Natural killer cell (primary cell): ENCODE data around the gene UMAD1. TPM values are rescaled to one million over a fixed set of nuclear protein-coding genes. Genes with fewer than 3 reads are reported as not detected.

ENCODE experiments used
- ATAC-seq, 3 donors: fragments of 150-1000 bp in 2 of 3; fragments of 200-7000 bp in 1 of 3; cut with Tn5 transposase; 1 replicate in 1 of 3; 2 replicates in 2 of 3; pipeline ENCODE4 v1.10.0; 2021; ENCODE audit warnings: mild to moderate bottlenecking in 2 of 3, moderate library complexity in 2 of 3
- DNase-seq, 2 donors: peaks; one replicate each; pipeline versions ENCODE4 v3.0.0 to v3.0.0-alpha.2; 2013 to 2021; ENCODE audit warnings: mixed read lengths in 1 of 2
- H3K27ac ChIP-seq: one replicate; pipeline ENCODE4 v1.5.1; 2013; ENCODE audit warnings: mild to moderate bottlenecking, low read length
- H3K27me3 ChIP-seq: one replicate; pipeline ENCODE4 v1.6.1; 2013; ENCODE audit warnings: low read length; ENCODE audit not compliant: control insufficient read depth, insufficient read depth
- H3K36me3 ChIP-seq: one replicate; pipeline ENCODE4 v1.6.1; 2013; ENCODE audit warnings: low read length; ENCODE audit not compliant: control insufficient read depth, insufficient read depth
- H3K4me1 ChIP-seq: one replicate; pipeline ENCODE4 v1.6.1; 2013; ENCODE audit warnings: low read length; ENCODE audit not compliant: control insufficient read depth, insufficient read depth
- H3K4me3 ChIP-seq: one replicate; pipeline ENCODE4 v1.5.1; 2013; ENCODE audit warnings: low read length
- H3K9me3 ChIP-seq: one replicate; pipeline ENCODE4 v1.6.1; 2013; ENCODE audit warnings: low read length; ENCODE audit not compliant: control insufficient read depth, insufficient read depth
- H3K27ac Mint-ChIP-seq, 2 donors: one replicate each; pipeline ENCODE4 v1.8.0; 2022; ENCODE audit warnings: mild to moderate bottlenecking in 2 of 2, mixed read lengths in 2 of 2, moderate library complexity in 1 of 2
- H3K27me3 Mint-ChIP-seq, 2 donors: one replicate each; pipeline ENCODE4 v1.8.0; 2022; ENCODE audit warnings: low read depth in 2 of 2, mixed read lengths in 2 of 2
- H3K36me3 Mint-ChIP-seq: one replicate; pipeline ENCODE4 v1.8.0; 2022; ENCODE audit warnings: mixed read lengths
- H3K4me1 Mint-ChIP-seq, 2 donors: one replicate each; pipeline ENCODE4 v1.8.0; 2022; ENCODE audit warnings: mixed read lengths in 2 of 2
- H3K4me3 Mint-ChIP-seq: one replicate; pipeline ENCODE4 v1.8.0; 2022; ENCODE audit warnings: mild to moderate bottlenecking, moderate library complexity, mixed read lengths
- H3K9me3 Mint-ChIP-seq, 2 donors: one replicate each; pipeline ENCODE4 v1.8.0; 2022; ENCODE audit warnings: mixed read lengths in 2 of 2
- CTCF ChIP-seq: fragments of 200-600 bp; IDR thresholded peaks from one replicate; pipeline ENCODE4 v1.8.0; 2022; ENCODE audit warnings: antibody characterized with exemption
- WGBS: methylation state at CpG from one replicate; pipeline ENCODE4 v1.1.7; 2013; ENCODE audit warnings: missing lambda C conversion rate; ENCODE audit not compliant: insufficient coverage; 5-methylcytosine and 5-hydroxymethylcytosine counted together
- intact Hi-C: fragments of 100-400 bp; cut with micrococcal nuclease; formaldehyde crosslinking; loops from one replicate; pipeline ENCODE4 v1.14.2; 2022
- total RNA-seq, 4 donors: library from RNA; stranded (reverse); fragments of 120-200 nt in 1 of 4; gene quantifications; one replicate each; pipeline versions ENCODE4 v1.2.3 to v1.2.4, GENCODE V29; 2013 to 2022

UMAD1 gene
- total RNA-seq, 3 donors from 2014 or later (not counting 1 experiment from before 2014, with no cell fraction given), result 12.3 to 16.5 (median 14.6) TPM

- Histone ChIP-seq H3K27me3 (no peaks in the 10 kb centered on the region), H3K4me3 (no peak overlapping the region), H3K36me3 (no peaks in the 10 kb centered on the region), H3K27ac (no peak overlapping the region), H3K4me1 (no peaks in the 10 kb centered on the region), H3K9me3 (no peaks in the 10 kb centered on the region)
- whole genome bisulfite sequencing, result 54% methylated on average over 6 of the region's 6 CpGs
- Mint-ChIP-seq H3K27me3 (no peaks in the 10 kb centered on the region), H3K27ac (no peak overlapping the region), H3K4me3 (no peak overlapping the region), H3K4me1 (peaks cover 5% of the 10 kb centered on the region in 2 donors), H3K36me3 (no peaks in the 10 kb centered on the region), H3K9me3 (no peaks in the 10 kb centered on the region)
- DNase-seq, result peak in 1 of 2 donors; percentile 17
- ATAC-seq, result no peak
- no peak for TF ChIP-seq CTCF
- intact Hi-C loops, result no loop called here
These were observed 131.9 kb downstream of the UMAD1 start for GRCh38 chr7:7772397-7772821.

- no peaks in the 10 kb centered on the region for H3K36me3 ChIP-seq
- H3K4me3 Mint-ChIP-seq, result no peak overlapping the region
- H3K36me3 Mint-ChIP-seq, result no peaks in the 10 kb centered on the region
- 76% methylated on average over 2 of the region's 3 CpGs for WGBS
- H3K27me3 Mint-ChIP-seq, result no peaks in the 10 kb centered on the region
- intact Hi-C loops, result no loop called here
- no peak overlapping the region for H3K27ac ChIP-seq
- H3K9me3 Mint-ChIP-seq, result no peaks in the 10 kb centered on the region
- ATAC-seq (no peak), DNase-seq (no peak)
- H3K9me3 ChIP-seq, result no peaks in the 10 kb centered on the region
- TF ChIP-seq CTCF, result no peak
- H3K4me3 ChIP-seq, result no peak overlapping the region
- H3K4me1 ChIP-seq, result no peaks in the 10 kb centered on the region
- H3K27me3 ChIP-seq, result no peaks in the 10 kb centered on the region
- H3K4me1 Mint-ChIP-seq, result peaks cover 5% of the 10 kb centered on the region in 2 donors
- H3K27ac Mint-ChIP-seq, result no peak overlapping the region
These were observed 133.1 kb downstream of the UMAD1 start for GRCh38 chr7:7773334-7774309.

GRCh38 chr7:7779888-7780287 is 139.3 kb downstream of the UMAD1 start:
- H3K36me3 ChIP-seq, result no peaks in the 10 kb centered on the region

More at GRCh38 chr7:7779888-7780287, 139.3 kb downstream of the UMAD1 start:
- Mint-ChIP-seq H3K4me1 (peaks cover 20 to 21% of the 10 kb centered on the region in 2 donors), H3K27ac (peak overlapping the region in 1 of 2 donors; percentile 13), H3K4me3 (no peak overlapping the region), H3K27me3 (no peaks in the 10 kb centered on the region), H3K9me3 (no peaks in the 10 kb centered on the region), H3K36me3 (no peaks in the 10 kb centered on the region)
- H3K27me3 ChIP-seq, result no peaks in the 10 kb centered on the region
- DNase-seq, result no peak
- ATAC-seq, result no peak
- intact Hi-C loops, result no loop called here
- no peak for TF ChIP-seq CTCF
- H3K27ac ChIP-seq, result no peak overlapping the region
- H3K4me3 ChIP-seq, result no peak overlapping the region
- WGBS, result 100% methylated on average over 1 of the region's 1 CpG
- H3K9me3 ChIP-seq, result no peaks in the 10 kb centered on the region
- H3K4me1 ChIP-seq, result no peaks in the 10 kb centered on the region
